ENCODE results near the gene TCEANC.

- TF ChIP-seq, protein P1, sequence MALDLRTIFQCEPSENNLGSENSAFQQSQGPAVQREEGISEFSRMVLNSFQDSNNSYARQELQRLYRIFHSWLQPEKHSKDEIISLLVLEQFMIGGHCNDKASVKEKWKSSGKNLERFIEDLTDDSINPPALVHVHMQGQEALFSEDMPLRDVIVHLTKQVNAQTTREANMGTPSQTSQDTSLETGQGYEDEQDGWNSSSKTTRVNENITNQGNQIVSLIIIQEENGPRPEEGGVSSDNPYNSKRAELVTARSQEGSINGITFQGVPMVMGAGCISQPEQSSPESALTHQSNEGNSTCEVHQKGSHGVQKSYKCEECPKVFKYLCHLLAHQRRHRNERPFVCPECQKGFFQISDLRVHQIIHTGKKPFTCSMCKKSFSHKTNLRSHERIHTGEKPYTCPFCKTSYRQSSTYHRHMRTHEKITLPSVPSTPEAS (tag by site-specific recombination; IDR thresholded peaks at IDR 0.05) = no peak
- TF ChIP-seq, protein P2, sequence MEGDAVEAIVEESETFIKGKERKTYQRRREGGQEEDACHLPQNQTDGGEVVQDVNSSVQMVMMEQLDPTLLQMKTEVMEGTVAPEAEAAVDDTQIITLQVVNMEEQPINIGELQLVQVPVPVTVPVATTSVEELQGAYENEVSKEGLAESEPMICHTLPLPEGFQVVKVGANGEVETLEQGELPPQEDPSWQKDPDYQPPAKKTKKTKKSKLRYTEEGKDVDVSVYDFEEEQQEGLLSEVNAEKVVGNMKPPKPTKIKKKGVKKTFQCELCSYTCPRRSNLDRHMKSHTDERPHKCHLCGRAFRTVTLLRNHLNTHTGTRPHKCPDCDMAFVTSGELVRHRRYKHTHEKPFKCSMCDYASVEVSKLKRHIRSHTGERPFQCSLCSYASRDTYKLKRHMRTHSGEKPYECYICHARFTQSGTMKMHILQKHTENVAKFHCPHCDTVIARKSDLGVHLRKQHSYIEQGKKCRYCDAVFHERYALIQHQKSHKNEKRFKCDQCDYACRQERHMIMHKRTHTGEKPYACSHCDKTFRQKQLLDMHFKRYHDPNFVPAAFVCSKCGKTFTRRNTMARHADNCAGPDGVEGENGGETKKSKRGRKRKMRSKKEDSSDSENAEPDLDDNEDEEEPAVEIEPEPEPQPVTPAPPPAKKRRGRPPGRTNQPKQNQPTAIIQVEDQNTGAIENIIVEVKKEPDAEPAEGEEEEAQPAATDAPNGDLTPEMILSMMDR (tag by site-specific recombination; IDR thresholded peaks at IDR 0.05) = no peak
- no peak for TF ChIP-seq BCL11A (tag by site-specific recombination; IDR thresholded peaks at IDR 0.05; ENCODE audit: low read depth)
- no peak for TF ChIP-seq EGR2 (tag by site-specific recombination; IDR thresholded peaks at IDR 0.05; ENCODE audit: low read depth)
- TF ChIP-seq ZNF10 (tag by site-specific recombination; IDR thresholded peaks at IDR 0.05) = no peak
- TF ChIP-seq ZNF266 (tag by site-specific recombination; IDR thresholded peaks at IDR 0.05; ENCODE audit: low read depth) = no peak
- TF ChIP-seq, protein P3, sequence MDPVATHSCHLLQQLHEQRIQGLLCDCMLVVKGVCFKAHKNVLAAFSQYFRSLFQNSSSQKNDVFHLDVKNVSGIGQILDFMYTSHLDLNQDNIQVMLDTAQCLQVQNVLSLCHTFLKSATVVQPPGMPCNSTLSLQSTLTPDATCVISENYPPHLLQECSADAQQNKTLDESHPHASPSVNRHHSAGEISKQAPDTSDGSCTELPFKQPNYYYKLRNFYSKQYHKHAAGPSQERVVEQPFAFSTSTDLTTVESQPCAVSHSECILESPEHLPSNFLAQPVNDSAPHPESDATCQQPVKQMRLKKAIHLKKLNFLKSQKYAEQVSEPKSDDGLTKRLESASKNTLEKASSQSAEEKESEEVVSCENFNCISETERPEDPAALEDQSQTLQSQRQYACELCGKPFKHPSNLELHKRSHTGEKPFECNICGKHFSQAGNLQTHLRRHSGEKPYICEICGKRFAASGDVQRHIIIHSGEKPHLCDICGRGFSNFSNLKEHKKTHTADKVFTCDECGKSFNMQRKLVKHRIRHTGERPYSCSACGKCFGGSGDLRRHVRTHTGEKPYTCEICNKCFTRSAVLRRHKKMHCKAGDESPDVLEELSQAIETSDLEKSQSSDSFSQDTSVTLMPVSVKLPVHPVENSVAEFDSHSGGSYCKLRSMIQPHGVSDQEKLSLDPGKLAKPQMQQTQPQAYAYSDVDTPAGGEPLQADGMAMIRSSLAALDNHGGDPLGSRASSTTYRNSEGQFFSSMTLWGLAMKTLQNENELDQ (tag by site-specific recombination; IDR thresholded peaks at IDR 0.05; ENCODE audit: low read depth) = no peak
Measured at GRCh38 chrX:13695601-13696115, 42.7 kb downstream of the TCEANC start.
